Stomach (tissue), 9 donors: ENCODE measurements around the gene ZNF219. TPM values are rescaled to one million over a fixed set of nuclear protein-coding genes. Genes with fewer than 3 reads are reported as not detected.
A peak's percentile ranks its signal among the peaks of the same experiment; 100 is the strongest.

Experiments used
- DNase-seq, 2 donors: peaks; one replicate each; pipeline versions ENCODE4 v3.0.0 to v3.0.0-alpha.2; 2013 to 2019
- H3K27ac ChIP-seq, 5 donors: fragments of 200-600 bp in 4 of 5; sonication (generic) in 4 of 5; one replicate each; pipeline ENCODE4 v1.5.1; 2013 to 2019; ENCODE audit warnings: mild to moderate bottlenecking in 1 of 5, moderate library complexity in 1 of 5
- H3K27me3 ChIP-seq, 3 donors: fragments of 200-600 bp; sonication (generic); one replicate each; pipeline ENCODE4 v1.5.1; 2017 to 2019; ENCODE audit warnings: mixed run types in 1 of 3
- H3K36me3 ChIP-seq, 4 donors: fragments of 200-600 bp; sonication (generic); 1 replicate in 3 of 4; 2 replicates in 1 of 4; pipeline ENCODE4 v1.5.1; 2016 to 2019
- H3K4me1 ChIP-seq, 4 donors: fragments of 200-600 bp; sonication (generic); one replicate each; pipeline ENCODE4 v1.5.1; 2016 to 2019
- H3K4me3 ChIP-seq, 4 donors: fragments of 200-600 bp; sonication (generic) in 3 of 4; one replicate each; pipeline ENCODE4 v1.5.1; 2016 to 2019; ENCODE audit warnings: mild to moderate bottlenecking in 1 of 4
- H3K9me3 ChIP-seq, 4 donors: fragments of 200-600 bp; sonication (generic); one replicate each; pipeline ENCODE4 v1.5.1; 2016 to 2019
- EP300 ChIP-seq: sonication (generic); formaldehyde crosslinking; IDR thresholded peaks from one replicate; pipeline ENCODE4 v1.6.1; 2017; ENCODE audit warnings: antibody characterized with exemption
- POLR2A ChIP-seq, 4 donors: fragments of 450-650 bp; IDR thresholded peaks; one replicate each; pipeline ENCODE4 v1.6.1; 2016; ENCODE audit warnings: antibody characterized with exemption in 4 of 4, control low read depth in 2 of 4, mild to moderate bottlenecking in 1 of 4, moderate library complexity in 1 of 4
- POLR2AphosphoS5 ChIP-seq, 3 donors: sonication (generic); formaldehyde crosslinking; IDR thresholded peaks; one replicate each; pipeline ENCODE4 v1.6.1; 2016; ENCODE audit warnings: antibody characterized with exemption in 3 of 3
- WGBS, 5 donors: extraction: QIAGEN DNeasy Blood & Tissue Kit in 3 of 5; methylation state at CpG; one replicate each; pipeline versions ENCODE4 v1.1.5 to v1.1.7; 2013 to 2018; 5-methylcytosine and 5-hydroxymethylcytosine counted together
- intact Hi-C: fragments of 100-400 bp; cut with DNase I; formaldehyde crosslinking; loops from one replicate; pipeline ENCODE4 v1.15.1; 2023; ENCODE audit warnings: low total_unique reads
- polyA plus RNA-seq, 3 donors: library from polyadenylated mRNA; stranded (reverse); fragments of 200-250 nt; gene quantifications; one replicate each; pipeline ENCODE4 v1.2.3, GENCODE V29; 2013
- total RNA-seq, 5 donors: library from RNA; depleted of rRNA; stranded (reverse); fragments of >200 nt; gene quantifications; one replicate each; pipeline versions ENCODE4 v1.1.0 to v1.2.3, GENCODE V29; 2014 to 2016
- TF ChIP-seq, protein P1 (sequence below), 7 experiments: fragments of 450-650 bp in 4 of 7; fragments of 200-600 bp in 3 of 7; sonication (generic) in 3 of 7; IDR thresholded peaks; one replicate each; pipeline ENCODE4 v1.5.1; 2016 to 2019; ENCODE audit warnings: antibody characterized with exemption in 7 of 7, control low read depth in 2 of 7, mild to moderate bottlenecking in 1 of 7
- donor health status: healthy with polysubstance abuse.
- donor health status: Bipolar disorder and iron deficiency.
- donor health status: healthy.

ZNF219 gene
- total and polyA plus RNA-seq, 8 donors, result 11.4 to 240 (median 25.2) TPM

DNA sequence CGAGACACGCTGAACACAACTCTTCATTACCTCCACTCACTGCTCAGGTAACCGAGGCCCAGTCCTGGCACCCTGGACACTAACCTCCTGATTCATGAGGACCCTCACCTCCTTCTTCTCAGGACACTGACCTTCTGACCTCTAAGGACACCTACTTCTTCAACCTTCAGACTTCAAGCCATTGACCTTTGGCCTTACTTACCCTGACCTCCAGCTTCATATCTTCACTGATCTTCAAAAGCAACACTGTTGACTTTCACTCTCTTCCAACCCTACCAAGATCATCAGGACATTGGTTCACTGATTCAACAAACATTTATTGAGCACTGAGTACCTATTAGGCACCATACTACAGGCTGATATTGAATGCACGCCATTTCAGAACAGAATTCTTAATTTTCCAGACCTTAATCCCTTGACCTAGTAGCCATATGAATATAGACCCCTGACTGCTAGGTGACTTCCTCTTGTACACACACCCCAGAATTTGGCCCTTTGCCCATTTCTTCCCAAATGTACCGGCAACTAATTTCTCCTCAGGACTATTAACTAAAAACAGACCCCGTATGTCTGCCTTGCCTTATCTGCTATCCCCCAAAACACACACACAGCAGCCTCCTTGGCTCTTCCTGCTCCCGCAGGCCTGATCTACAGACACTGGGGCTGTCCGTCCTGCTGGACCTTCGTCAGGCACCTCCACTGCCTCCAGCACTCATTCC is 22.6 kb downstream of the ZNF219 start:
- Histone ChIP-seq H3K27me3 (no peaks in the 10 kb centered on the region), H3K36me3 (peaks cover 50 to 83% (median 76%) of the 10 kb centered on the region in 4 donors), H3K9me3 (no peaks in the 10 kb centered on the region), H3K27ac (no peak overlapping the region), H3K4me3 (no peak overlapping the region), H3K4me1 (peaks cover 22 to 30% (median 26%) of the 10 kb centered on the region in 4 donors)
- WGBS, 5 donors, result 85 to 90% (median 89%) methylated on average over 9 of the region's 9 CpGs
- DNase-seq, result no peak
- intact Hi-C loops, result no loop called here
- no peak for TF ChIP-seq POLR2AphosphoS5 (IDR thresholded peaks at IDR 0.05)
- TF ChIP-seq POLR2A (IDR thresholded peaks at IDR 0.05), result no peak
- TF ChIP-seq, protein P1, sequence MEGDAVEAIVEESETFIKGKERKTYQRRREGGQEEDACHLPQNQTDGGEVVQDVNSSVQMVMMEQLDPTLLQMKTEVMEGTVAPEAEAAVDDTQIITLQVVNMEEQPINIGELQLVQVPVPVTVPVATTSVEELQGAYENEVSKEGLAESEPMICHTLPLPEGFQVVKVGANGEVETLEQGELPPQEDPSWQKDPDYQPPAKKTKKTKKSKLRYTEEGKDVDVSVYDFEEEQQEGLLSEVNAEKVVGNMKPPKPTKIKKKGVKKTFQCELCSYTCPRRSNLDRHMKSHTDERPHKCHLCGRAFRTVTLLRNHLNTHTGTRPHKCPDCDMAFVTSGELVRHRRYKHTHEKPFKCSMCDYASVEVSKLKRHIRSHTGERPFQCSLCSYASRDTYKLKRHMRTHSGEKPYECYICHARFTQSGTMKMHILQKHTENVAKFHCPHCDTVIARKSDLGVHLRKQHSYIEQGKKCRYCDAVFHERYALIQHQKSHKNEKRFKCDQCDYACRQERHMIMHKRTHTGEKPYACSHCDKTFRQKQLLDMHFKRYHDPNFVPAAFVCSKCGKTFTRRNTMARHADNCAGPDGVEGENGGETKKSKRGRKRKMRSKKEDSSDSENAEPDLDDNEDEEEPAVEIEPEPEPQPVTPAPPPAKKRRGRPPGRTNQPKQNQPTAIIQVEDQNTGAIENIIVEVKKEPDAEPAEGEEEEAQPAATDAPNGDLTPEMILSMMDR (IDR thresholded peaks at IDR 0.05), result no peak
- TF ChIP-seq EP300, result no peak

- WGBS, 5 donors, result 85 to 93% (median 89%) methylated on average over 12 to 26 of the region's 26 CpGs
- H3K36me3 ChIP-seq, result peaks cover 40 to 71% (median 63%) of the 10 kb centered on the region in 4 donors
- H3K27ac ChIP-seq, result no peak overlapping the region
- peaks cover 0 to 5% (median 2%) of the 10 kb centered on the region in 3 donors for H3K27me3 ChIP-seq
- intact Hi-C loops, result no loop called here
- no peak for TF ChIP-seq EP300
- TF ChIP-seq POLR2A (IDR thresholded peaks at IDR 0.05), result no peak
- TF ChIP-seq, protein P1 (IDR thresholded peaks at IDR 0.05), result no peak
- TF ChIP-seq POLR2AphosphoS5 (IDR thresholded peaks at IDR 0.05), result no peak
- no peaks in the 10 kb centered on the region for H3K9me3 ChIP-seq
- H3K4me1 ChIP-seq, result peaks cover 26 to 38% (median 34%) of the 10 kb centered on the region in 4 donors
- no peak overlapping the region for H3K4me3 ChIP-seq
- no peak for DNase-seq
Observed at GRCh38 chr14:21074398-21075272, 23.8 kb downstream of the ZNF219 start.

DNA sequence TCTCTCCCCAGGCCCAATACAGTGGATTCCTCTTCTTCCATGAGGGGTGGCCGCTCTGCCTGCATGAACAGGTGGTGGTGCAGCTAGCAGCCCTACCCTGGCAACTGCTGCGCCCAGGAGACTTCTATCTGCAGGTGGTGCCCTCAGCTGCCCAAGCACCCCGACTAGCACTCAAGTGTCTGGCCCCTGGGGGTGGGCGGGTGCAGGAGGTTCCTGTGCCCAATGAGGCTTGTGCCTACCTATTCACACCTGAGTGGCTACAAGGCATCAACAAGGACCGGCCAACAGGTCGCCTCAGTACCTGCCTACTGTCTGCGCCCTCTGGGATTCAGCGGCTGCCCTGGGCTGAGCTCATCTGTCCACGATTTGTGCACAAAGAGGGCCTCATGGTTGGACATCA is 24.5 kb downstream of the ZNF219 start:
- TF ChIP-seq POLR2A (IDR thresholded peaks at IDR 0.05) (no peak), POLR2AphosphoS5 (IDR thresholded peaks at IDR 0.05) (no peak), EP300 (no peak)
- TF ChIP-seq, protein P1 (IDR thresholded peaks at IDR 0.05), result no peak
- no peak for DNase-seq
- Histone ChIP-seq H3K27ac (peak overlapping the region in 1 of 5 donors; percentile 30), H3K4me1 (peaks cover 34 to 45% (median 41%) of the 10 kb centered on the region in 4 donors), H3K27me3 (peaks cover 0 to 12% (median 6%) of the 10 kb centered on the region in 3 donors), H3K9me3 (no peaks in the 10 kb centered on the region), H3K4me3 (no peak overlapping the region), H3K36me3 (peaks cover 34 to 64% (median 56%) of the 10 kb centered on the region in 4 donors)
- intact Hi-C loops, result no loop called here
- 87 to 92% (median 90%) methylated on average over 6 to 9 of the region's 9 CpGs for WGBS, 5 donors

DNA sequence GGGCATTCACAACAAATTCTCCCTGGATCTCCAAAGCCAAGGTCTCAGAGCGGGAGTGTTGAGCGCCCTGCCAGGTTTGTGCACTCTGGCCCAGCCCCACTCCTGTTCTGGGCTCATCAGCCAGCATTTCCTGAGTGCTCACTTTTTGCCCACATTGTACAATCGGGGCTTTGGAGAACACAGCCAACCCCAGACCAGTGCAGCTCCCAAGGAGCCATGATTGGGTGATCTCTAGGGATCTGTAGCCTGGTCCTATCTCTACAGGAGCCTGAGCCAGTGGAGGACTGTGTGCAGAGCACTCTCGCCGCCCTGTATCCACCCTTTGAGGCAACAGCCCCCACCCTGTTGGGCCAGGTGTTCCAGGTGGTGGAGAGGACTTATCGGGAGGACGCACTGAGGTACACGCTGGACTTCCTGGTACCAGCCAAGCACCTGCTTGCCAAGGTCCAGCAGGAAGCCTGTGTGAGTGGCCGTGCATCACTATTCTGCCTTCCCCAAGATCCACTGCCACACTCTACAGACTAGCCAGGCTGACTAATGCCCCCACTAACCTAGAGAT is 25.6 kb downstream of the ZNF219 start:
- 43 to 74% (median 49%) methylated on average over 8 to 9 of the region's 9 CpGs for WGBS, 5 donors
- peak overlapping the region; percentile 22 to 94 (median 91) for H3K27ac ChIP-seq
- peaks cover 0 to 19% (median 6%) of the 10 kb centered on the region in 3 donors for H3K27me3 ChIP-seq
- intact Hi-C loops, result no loop called here
- DNase-seq, result peak; percentile 41 to 84
- H3K4me1 ChIP-seq, result peaks cover 37 to 53% (median 47%) of the 10 kb centered on the region in 4 donors
- no peaks in the 10 kb centered on the region for H3K9me3 ChIP-seq
- TF ChIP-seq, protein P1 (IDR thresholded peaks at IDR 0.05), result no peak
- TF ChIP-seq EP300 (no peak), POLR2A (IDR thresholded peaks at IDR 0.05) (no peak), POLR2AphosphoS5 (IDR thresholded peaks at IDR 0.05) (peak in 2 of 3 donors; percentile 64 to 78)
- H3K4me3 ChIP-seq, result no peak overlapping the region
- H3K36me3 ChIP-seq, result peaks cover 24 to 53% (median 46%) of the 10 kb centered on the region in 4 donors
